Measurements from ENCODE around the gene ABCF2. TPM values are rescaled to one million over a fixed set of nuclear protein-coding genes. Genes with fewer than 3 reads are reported as not detected.

The ABCF2 gene
- total and polyA plus RNA-seq, 2 donors (not counting 1 experiment from before 2014, with no cell fraction given): 16.1 to 30.2 TPM

- H3K27me3 ChIP-seq (replicated peaks in 1 of 4; ENCODE audit: control extremely low read depth in 1 of 4, control insufficient read depth in 3 of 4, insufficient read depth in 4 of 4, low read length in 3 of 4): peaks cover 0 to 26% (median 1%) of the 10 kb centered on the region in 4 experiments
- no peak overlapping the region for H3K9ac ChIP-seq (ENCODE audit: low read length)
- no peak for ATAC-seq (ENCODE audit: low read depth)
- no peak overlapping the region for H2AFZ ChIP-seq (ENCODE audit: insufficient read depth, low read depth, low read length, poor library complexity, severe bottlenecking)
- DNase-seq: no peak
- H4K20me1 ChIP-seq (ENCODE audit: control insufficient read depth, insufficient read depth, low read length, poor library complexity, severe bottlenecking): no peaks in the 10 kb centered on the region
- ChIA-PET POLR2A (no interaction called here), CTCF (no interaction called here)
- no peaks in the 10 kb centered on the region for H3K9me3 ChIP-seq (ENCODE audit: control extremely low read depth in 1 of 3, control insufficient read depth in 2 of 3, insufficient read depth in 1 of 3, low read length in 2 of 3)
- H3K27ac Mint-ChIP-seq: no peak overlapping the region
- no peaks in the 10 kb centered on the region for H3K4me1 Mint-ChIP-seq
- H3K79me2 ChIP-seq (ENCODE audit: control insufficient read depth, insufficient read depth, low read length): no peaks in the 10 kb centered on the region
- no peak overlapping the region for H3K4me3 ChIP-seq (ENCODE audit: control extremely low read depth in 1 of 5, extremely low read depth in 1 of 5, insufficient read depth in 1 of 5, low read depth in 2 of 5, low read length in 4 of 5)
- H3K36me3 ChIP-seq (replicated peaks in 1 of 2; ENCODE audit: control extremely low read depth in 1 of 2, control insufficient read depth in 1 of 2, extremely low read depth in 1 of 2, insufficient read depth in 2 of 2, low read length in 1 of 2): no peaks in the 10 kb centered on the region
- intact Hi-C loops (cut with micrococcal nuclease): no loop called here
- no peaks in the 10 kb centered on the region for H3K4me1 ChIP-seq (ENCODE audit: control insufficient read depth in 2 of 2, insufficient read depth in 2 of 2, low read length in 2 of 2)
- TF ChIP-seq EZH2 (IDR thresholded peaks at IDR 0.05; ENCODE audit: borderline replicate concordance, insufficient read depth, low read depth, low read length, poor library complexity, severe bottlenecking) (no peak), CTCF (IDR thresholded peaks at IDR 0.05) (no peak)
- H3K27me3 Mint-ChIP-seq: peaks cover 23% of the 10 kb centered on the region
- no peak overlapping the region for H3K27ac ChIP-seq (ENCODE audit: low read length in 2 of 2)
- H3K9me3 Mint-ChIP-seq (ENCODE audit: insufficient read depth): no peaks in the 10 kb centered on the region
- WGBS (ENCODE audit: insufficient coverage): 98% methylated on average over 6 of the region's 9 CpGs
- H3K4me3 Mint-ChIP-seq: no peak overlapping the region
- H3K4me2 ChIP-seq (replicated peaks; ENCODE audit: low read depth, low read length, poor library complexity, severe bottlenecking): no peak overlapping the region
These were observed 24.2 kb downstream of the ABCF2 start for GRCh38 chr7:151202836-151203235.

- Histone ChIP-seq H3K27me3 (replicated peaks in 1 of 4; ENCODE audit: control extremely low read depth in 1 of 4, control insufficient read depth in 3 of 4, insufficient read depth in 4 of 4, low read length in 3 of 4) (peaks cover 0 to 26% (median 1%) of the 10 kb centered on the region in 4 experiments), H4K20me1 (ENCODE audit: control insufficient read depth, insufficient read depth, low read length, poor library complexity, severe bottlenecking) (no peaks in the 10 kb centered on the region), H3K9ac (ENCODE audit: low read length) (no peak overlapping the region), H3K79me2 (ENCODE audit: control insufficient read depth, insufficient read depth, low read length) (no peaks in the 10 kb centered on the region), H3K4me3 (ENCODE audit: control extremely low read depth in 1 of 5, extremely low read depth in 1 of 5, insufficient read depth in 1 of 5, low read depth in 2 of 5, low read length in 4 of 5) (no peak overlapping the region), H3K27ac (ENCODE audit: low read length in 2 of 2) (no peak overlapping the region), H3K4me1 (ENCODE audit: control insufficient read depth in 2 of 2, insufficient read depth in 2 of 2, low read length in 2 of 2) (no peaks in the 10 kb centered on the region), H2AFZ (ENCODE audit: insufficient read depth, low read depth, low read length, poor library complexity, severe bottlenecking) (no peak overlapping the region), H3K9me3 (ENCODE audit: control extremely low read depth in 1 of 3, control insufficient read depth in 2 of 3, insufficient read depth in 1 of 3, low read length in 2 of 3) (no peaks in the 10 kb centered on the region), H3K4me2 (replicated peaks; ENCODE audit: low read depth, low read length, poor library complexity, severe bottlenecking) (no peak overlapping the region), H3K36me3 (replicated peaks in 1 of 2; ENCODE audit: control extremely low read depth in 1 of 2, control insufficient read depth in 1 of 2, extremely low read depth in 1 of 2, insufficient read depth in 2 of 2, low read length in 1 of 2) (no peaks in the 10 kb centered on the region)
- TF ChIP-seq CTCF (IDR thresholded peaks at IDR 0.05): no peak
- TF ChIP-seq EZH2 (IDR thresholded peaks at IDR 0.05; ENCODE audit: borderline replicate concordance, insufficient read depth, low read depth, low read length, poor library complexity, severe bottlenecking): no peak
- DNase-seq: no peak
- ChIA-PET CTCF (no interaction called here), POLR2A (no interaction called here)
- WGBS (ENCODE audit: insufficient coverage): 100% methylated on average over 3 of the region's 4 CpGs
- H3K9me3 Mint-ChIP-seq (ENCODE audit: insufficient read depth): no peaks in the 10 kb centered on the region
- no peaks in the 10 kb centered on the region for H3K4me1 Mint-ChIP-seq
- no peak overlapping the region for H3K27ac Mint-ChIP-seq
- H3K4me3 Mint-ChIP-seq: no peak overlapping the region
- no peak for ATAC-seq (ENCODE audit: low read depth)
- peaks cover 22% of the 10 kb centered on the region for H3K27me3 Mint-ChIP-seq
- intact Hi-C loops (cut with micrococcal nuclease): no loop called here
These were observed 25.3 kb downstream of the ABCF2 start for GRCh38 chr7:151201751-151202150.
